Panc1 (cell line): ENCODE data around the gene POLN. TPM values are rescaled to one million over a fixed set of nuclear protein-coding genes. Genes with fewer than 3 reads are reported as not detected.

ENCODE experiments used
- ATAC-seq: fragments of 200-7000 bp; cut with Tn5 transposase; 2 replicates; pipeline ENCODE4 v1.9.1; 2020; ENCODE audit warnings: mild to moderate bottlenecking, moderate library complexity
- BruUV-seq: library from RNA; stranded (reverse); fragments of 400-500 nt; replicated peaks from 2 replicates; lab custom pipeline; 2021; lab: Mats Ljungman, UMichigan
- CTCF ChIA-PET: fragments of 300-600 bp; sonication (Branson Sonifier 250); formaldehyde crosslinking; loops from one replicate; lab custom pipeline; 2022; ENCODE audit warnings: antibody characterized with exemption; lab: Charles Lee
- POLR2A ChIA-PET: fragments of 300-600 bp; sonication (Branson Sonifier 250); formaldehyde crosslinking; loops from one replicate; lab custom pipeline; 2022; ENCODE audit warnings: antibody characterized with exemption; lab: Charles Lee
- DNase-seq: peaks from one replicate; pipeline ENCODE4 v3.0.0-alpha.2; 2010; ENCODE audit warnings: low read depth, low spot score
- H3K27ac ChIP-seq: 2 replicates; pipeline ENCODE4 v1.5.1; 2011; ENCODE audit warnings: mild to moderate bottlenecking, low read length, inconsistent platforms
- H3K27me3 ChIP-seq: fragments of 200-500 bp; sonication (Bioruptor generic); 2 replicates; pipeline ENCODE4 v1.6.0; 2014; ENCODE audit warnings: low read length, inconsistent platforms; ENCODE audit not compliant: control insufficient read depth, insufficient read depth
- H3K36me3 ChIP-seq: fragments of 200-500 bp; sonication (Bioruptor generic); 2 replicates; pipeline ENCODE4 v1.5.1; 2014; ENCODE audit warnings: inconsistent platforms, mild to moderate bottlenecking, low read length, moderate library complexity; ENCODE audit not compliant: control insufficient read depth, insufficient read depth
- H3K4me1 ChIP-seq: 2 replicates; pipeline ENCODE4 v1.5.1; 2011; ENCODE audit warnings: inconsistent platforms, mild to moderate bottlenecking, low read length, moderate library complexity; ENCODE audit not compliant: control insufficient read depth, insufficient read depth
- H3K4me3 ChIP-seq, 2 experiments: 2 replicates each; pipeline ENCODE4 v1.5.1; 2011 to 2012; ENCODE audit warnings: low read depth in 2 of 2, low read length in 2 of 2, mild to moderate bottlenecking in 2 of 2, inconsistent platforms in 1 of 2, moderate library complexity in 1 of 2
- H3K9me3 ChIP-seq: fragments of 200-500 bp; sonication (Bioruptor generic); 2 replicates; pipeline ENCODE4 v1.5.1; 2014; ENCODE audit warnings: low read depth, mild to moderate bottlenecking, inconsistent platforms, low read length, moderate library complexity; ENCODE audit not compliant: control insufficient read depth, insufficient read depth
- POLR2AphosphoS5 ChIP-seq: IDR thresholded peaks from 2 replicates; pipeline ENCODE4 v1.6.1; 2012; ENCODE audit warnings: mild to moderate bottlenecking, low read depth, low read length, moderate library complexity
- SIN3A ChIP-seq: IDR thresholded peaks from 2 replicates; pipeline ENCODE4 v1.6.1; 2012; ENCODE audit warnings: low read depth, mild to moderate bottlenecking, low read length, moderate library complexity, borderline replicate concordance; ENCODE audit not compliant: insufficient read depth
- TCF7L2 ChIP-seq: IDR thresholded peaks from 2 replicates; pipeline ENCODE4 v1.6.1; 2011; ENCODE audit warnings: mild to moderate bottlenecking, low read depth, low read length, inconsistent platforms
- in situ Hi-C: cut with HindIII; loops from 2 replicates; pipeline ENCODE4 v1.10.0; 2016; ENCODE audit warnings: low sequenced_read_pairs, low pct_unique_long_range_greater_than_20kb
- intact Hi-C: fragments of 100-400 bp; cut with micrococcal nuclease; formaldehyde crosslinking; loops from one replicate; pipeline ENCODE4 v1.10.0; 2022; ENCODE audit not compliant: unreplicated experiment
- total RNA-seq: library from RNA; stranded (reverse); gene quantifications from one replicate; pipeline ENCODE4 v1.2.1, GENCODE V29; 2021; ENCODE audit not compliant: unreplicated experiment
- TF ChIP-seq, protein P1 (sequence below): fragments of 450-650 bp; IDR thresholded peaks from 2 replicates; pipeline ENCODE4 v1.5.1; 2017; ENCODE audit warnings: mild to moderate bottlenecking
- TF ChIP-seq, protein P2 (sequence below), 2 experiments: IDR thresholded peaks; 2 replicates each; pipeline ENCODE4 v1.6.1; 2011 to 2012; ENCODE audit warnings: low read depth in 2 of 2, control low read depth in 1 of 2, low read length in 1 of 2, mild to moderate bottlenecking in 1 of 2, moderate library complexity in 1 of 2; ENCODE audit not compliant: insufficient read depth in 1 of 2

The POLN gene
- total RNA-seq, 1 experiment from 2014 or later = 4.3 TPM

DNA sequence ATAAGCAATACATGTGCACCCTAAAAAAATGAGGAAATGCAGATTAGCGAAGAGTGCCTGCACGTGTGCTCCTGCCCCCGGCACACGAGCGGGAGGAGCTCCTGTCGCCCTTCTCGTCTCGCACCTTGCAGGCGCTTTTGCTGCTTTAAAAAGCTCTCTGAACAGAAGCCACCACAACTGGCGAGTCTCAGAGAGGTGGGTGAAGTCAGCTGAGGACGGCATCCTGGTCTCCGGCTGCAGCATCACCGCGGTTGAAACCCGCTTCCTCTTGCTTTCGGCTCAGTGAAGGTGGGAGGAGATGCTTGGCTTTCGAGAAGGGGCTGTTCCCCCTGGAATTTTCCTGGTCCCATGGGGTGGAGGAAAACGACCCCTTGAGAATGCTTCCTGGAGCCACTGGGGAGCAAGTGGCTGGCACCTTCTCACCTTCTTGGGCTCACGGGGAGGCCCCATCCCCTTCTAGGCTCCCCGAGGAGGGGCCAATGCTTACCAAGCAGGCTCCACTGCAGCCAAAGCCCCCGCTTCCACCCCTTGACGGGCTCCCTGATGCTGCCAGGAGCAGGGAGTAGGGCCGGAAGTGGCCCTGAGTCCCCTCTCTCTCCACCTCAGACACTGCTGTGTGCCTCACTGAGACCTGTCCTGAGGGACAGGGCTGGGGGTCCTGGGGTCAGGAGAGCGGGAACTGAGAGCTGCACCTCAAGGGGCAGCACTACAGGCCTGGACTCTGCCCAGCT is 49.2 kb upstream of the POLN start:
- DNase-seq (no peak), ATAC-seq (no peak)
- Histone ChIP-seq H3K9me3 (no peaks in the 10 kb centered on the region), H3K4me1 (no peaks in the 10 kb centered on the region), H3K27me3 (no peaks in the 10 kb centered on the region), H3K4me3 (no peak overlapping the region), H3K36me3 (no peaks in the 10 kb centered on the region), H3K27ac (no peak overlapping the region)
- intact Hi-C loops = no loop called here
- in situ Hi-C loops = no loop called here
- CTCF ChIA-PET = no interaction called here
- BruUV-seq = no TSS peak
- TF ChIP-seq, protein P1, sequence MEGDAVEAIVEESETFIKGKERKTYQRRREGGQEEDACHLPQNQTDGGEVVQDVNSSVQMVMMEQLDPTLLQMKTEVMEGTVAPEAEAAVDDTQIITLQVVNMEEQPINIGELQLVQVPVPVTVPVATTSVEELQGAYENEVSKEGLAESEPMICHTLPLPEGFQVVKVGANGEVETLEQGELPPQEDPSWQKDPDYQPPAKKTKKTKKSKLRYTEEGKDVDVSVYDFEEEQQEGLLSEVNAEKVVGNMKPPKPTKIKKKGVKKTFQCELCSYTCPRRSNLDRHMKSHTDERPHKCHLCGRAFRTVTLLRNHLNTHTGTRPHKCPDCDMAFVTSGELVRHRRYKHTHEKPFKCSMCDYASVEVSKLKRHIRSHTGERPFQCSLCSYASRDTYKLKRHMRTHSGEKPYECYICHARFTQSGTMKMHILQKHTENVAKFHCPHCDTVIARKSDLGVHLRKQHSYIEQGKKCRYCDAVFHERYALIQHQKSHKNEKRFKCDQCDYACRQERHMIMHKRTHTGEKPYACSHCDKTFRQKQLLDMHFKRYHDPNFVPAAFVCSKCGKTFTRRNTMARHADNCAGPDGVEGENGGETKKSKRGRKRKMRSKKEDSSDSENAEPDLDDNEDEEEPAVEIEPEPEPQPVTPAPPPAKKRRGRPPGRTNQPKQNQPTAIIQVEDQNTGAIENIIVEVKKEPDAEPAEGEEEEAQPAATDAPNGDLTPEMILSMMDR = no peak
- no peak for TF ChIP-seq TCF7L2
- no peak for TF ChIP-seq POLR2AphosphoS5
- no peak for TF ChIP-seq SIN3A
- TF ChIP-seq, protein P2, sequence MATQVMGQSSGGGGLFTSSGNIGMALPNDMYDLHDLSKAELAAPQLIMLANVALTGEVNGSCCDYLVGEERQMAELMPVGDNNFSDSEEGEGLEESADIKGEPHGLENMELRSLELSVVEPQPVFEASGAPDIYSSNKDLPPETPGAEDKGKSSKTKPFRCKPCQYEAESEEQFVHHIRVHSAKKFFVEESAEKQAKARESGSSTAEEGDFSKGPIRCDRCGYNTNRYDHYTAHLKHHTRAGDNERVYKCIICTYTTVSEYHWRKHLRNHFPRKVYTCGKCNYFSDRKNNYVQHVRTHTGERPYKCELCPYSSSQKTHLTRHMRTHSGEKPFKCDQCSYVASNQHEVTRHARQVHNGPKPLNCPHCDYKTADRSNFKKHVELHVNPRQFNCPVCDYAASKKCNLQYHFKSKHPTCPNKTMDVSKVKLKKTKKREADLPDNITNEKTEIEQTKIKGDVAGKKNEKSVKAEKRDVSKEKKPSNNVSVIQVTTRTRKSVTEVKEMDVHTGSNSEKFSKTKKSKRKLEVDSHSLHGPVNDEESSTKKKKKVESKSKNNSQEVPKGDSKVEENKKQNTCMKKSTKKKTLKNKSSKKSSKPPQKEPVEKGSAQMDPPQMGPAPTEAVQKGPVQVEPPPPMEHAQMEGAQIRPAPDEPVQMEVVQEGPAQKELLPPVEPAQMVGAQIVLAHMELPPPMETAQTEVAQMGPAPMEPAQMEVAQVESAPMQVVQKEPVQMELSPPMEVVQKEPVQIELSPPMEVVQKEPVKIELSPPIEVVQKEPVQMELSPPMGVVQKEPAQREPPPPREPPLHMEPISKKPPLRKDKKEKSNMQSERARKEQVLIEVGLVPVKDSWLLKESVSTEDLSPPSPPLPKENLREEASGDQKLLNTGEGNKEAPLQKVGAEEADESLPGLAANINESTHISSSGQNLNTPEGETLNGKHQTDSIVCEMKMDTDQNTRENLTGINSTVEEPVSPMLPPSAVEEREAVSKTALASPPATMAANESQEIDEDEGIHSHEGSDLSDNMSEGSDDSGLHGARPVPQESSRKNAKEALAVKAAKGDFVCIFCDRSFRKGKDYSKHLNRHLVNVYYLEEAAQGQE (IDR thresholded peaks at IDR 0.05; ENCODE audit: insufficient read depth in 1 of 2, low read depth in 2 of 2, low read length in 1 of 2) = no peak
- POLR2A ChIA-PET = no interaction called here

DNA sequence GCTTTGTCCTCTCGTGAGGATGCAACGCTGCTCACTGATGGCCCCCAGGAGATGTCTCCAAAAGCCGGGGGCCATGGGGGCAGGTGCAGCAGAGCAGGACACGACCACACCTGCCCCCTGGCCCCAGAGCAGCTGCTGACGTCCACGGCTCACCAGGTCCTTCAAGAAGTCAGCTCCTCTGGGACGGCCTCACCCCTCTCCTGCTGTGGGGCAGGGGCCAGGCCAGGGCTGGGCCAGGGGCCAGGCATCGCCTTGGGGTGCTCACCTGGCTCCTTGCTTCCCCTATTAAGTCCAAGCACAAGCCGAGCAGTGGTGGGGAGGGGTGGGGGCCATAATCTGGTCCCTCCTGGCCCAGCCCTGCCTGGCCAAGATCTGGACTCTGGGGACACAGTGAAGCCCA is 48.6 kb upstream of the POLN start:
- Histone ChIP-seq H3K9me3 (no peaks in the 10 kb centered on the region), H3K36me3 (no peaks in the 10 kb centered on the region), H3K27ac (no peak overlapping the region), H3K4me3 (no peak overlapping the region), H3K27me3 (no peaks in the 10 kb centered on the region), H3K4me1 (no peaks in the 10 kb centered on the region)
- no TSS peak for BruUV-seq
- in situ Hi-C loops (no loop called here), intact Hi-C loops (no loop called here)
- TF ChIP-seq POLR2AphosphoS5 (no peak), SIN3A (no peak)
- TF ChIP-seq, protein P2 (IDR thresholded peaks at IDR 0.05; ENCODE audit: insufficient read depth in 1 of 2, low read depth in 2 of 2, low read length in 1 of 2) = no peak
- CTCF ChIA-PET = no interaction called here
- POLR2A ChIA-PET = no interaction called here
- DNase-seq (no peak), ATAC-seq (no peak)
